T47D (cell line): ENCODE data around the gene NT5C1A.

Source experiments
- DNase-seq, 2 experiments: peaks; one replicate each; pipeline versions ENCODE4 v3.0.0 to v3.0.0-alpha.2; 2011 to 2012; ENCODE audit warnings: low read depth in 1 of 2, low spot score in 1 of 2
- JUND ChIP-seq: IDR thresholded peaks from 2 replicates; pipeline ENCODE4 v1.6.1; 2012; ENCODE audit warnings: low read depth
- in situ Hi-C: cut with HindIII; loops from 2 replicates; pipeline ENCODE4 v1.10.0; 2016; ENCODE audit warnings: low sequenced_read_pairs, low pct_unique_long_range_greater_than_20kb

Gene NT5C1A

GRCh38 chr1:39637361-39637760 lies 34.5 kb downstream of the NT5C1A start:
- in situ Hi-C loops = no loop called here
- TF ChIP-seq JUND = no peak
- DNase-seq = no peak

DNA sequence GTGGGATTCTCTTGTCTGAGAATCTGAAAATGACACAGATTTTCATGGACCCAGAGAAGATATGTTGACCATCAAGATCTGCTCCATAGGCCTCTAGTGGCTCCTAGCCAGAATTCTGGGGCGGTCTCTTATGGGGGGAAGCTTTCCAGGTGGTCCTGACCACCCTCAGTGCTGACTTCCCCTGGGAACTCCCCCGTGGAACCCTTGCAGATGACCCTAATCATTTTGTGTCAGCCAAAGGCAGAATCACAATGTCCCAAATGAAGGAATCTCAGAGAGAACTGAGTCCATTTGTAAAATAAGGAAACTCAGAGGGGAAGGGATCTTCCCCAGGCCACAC lies 36.1 kb downstream of the NT5C1A start:
- DNase-seq = no peak
- TF ChIP-seq JUND = no peak
- in situ Hi-C loops = no loop called here

DNA sequence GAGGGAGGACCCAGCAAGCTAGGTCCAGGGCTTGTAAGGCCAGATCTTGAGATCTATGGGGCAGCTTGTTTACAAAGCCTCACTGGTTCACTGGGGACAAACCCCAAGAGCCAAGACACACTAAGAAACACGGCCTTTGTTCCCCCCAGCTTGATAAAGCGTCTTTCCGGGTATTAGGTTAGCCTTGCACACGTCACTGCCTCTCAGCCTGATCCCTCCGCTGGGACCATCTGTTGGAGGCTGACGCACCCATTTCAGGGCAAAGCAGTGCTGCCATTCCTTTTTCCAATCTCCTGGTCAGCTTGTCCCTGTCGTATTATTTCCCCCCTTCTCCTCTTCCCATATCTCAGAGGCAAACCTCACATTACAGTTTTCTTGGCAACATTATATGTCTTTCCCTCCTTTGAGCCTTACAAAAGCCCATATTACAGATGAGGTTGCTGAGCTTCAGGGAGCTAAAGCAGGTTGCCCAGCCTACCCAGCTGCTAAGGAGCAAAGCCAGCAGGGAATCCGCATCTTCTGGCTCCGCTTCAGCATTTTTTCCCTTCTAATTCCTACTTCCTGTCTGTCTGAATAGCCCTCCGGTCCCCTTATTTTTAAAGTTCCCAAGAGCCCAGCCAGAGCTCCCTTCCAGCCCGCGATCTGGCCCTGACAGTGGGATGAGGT lies 36.6 kb downstream of the NT5C1A start:
- in situ Hi-C loops = no loop called here
- no peak for TF ChIP-seq JUND
- DNase-seq = no peak

GRCh38 chr1:39633422-39633821 lies 38.5 kb downstream of the NT5C1A start:
- DNase-seq = no peak
- no peak for TF ChIP-seq JUND
- in situ Hi-C loops = no loop called here

GRCh38 chr1:39632682-39633417 lies 39.1 kb downstream of the NT5C1A start:
- no peak for TF ChIP-seq JUND
- in situ Hi-C loops = no loop called here
- DNase-seq = no peak

- no peak for DNase-seq
- TF ChIP-seq JUND = no peak
Observed at GRCh38 chr1:39632323-39632681, 39.6 kb downstream of the NT5C1A start.

DNA sequence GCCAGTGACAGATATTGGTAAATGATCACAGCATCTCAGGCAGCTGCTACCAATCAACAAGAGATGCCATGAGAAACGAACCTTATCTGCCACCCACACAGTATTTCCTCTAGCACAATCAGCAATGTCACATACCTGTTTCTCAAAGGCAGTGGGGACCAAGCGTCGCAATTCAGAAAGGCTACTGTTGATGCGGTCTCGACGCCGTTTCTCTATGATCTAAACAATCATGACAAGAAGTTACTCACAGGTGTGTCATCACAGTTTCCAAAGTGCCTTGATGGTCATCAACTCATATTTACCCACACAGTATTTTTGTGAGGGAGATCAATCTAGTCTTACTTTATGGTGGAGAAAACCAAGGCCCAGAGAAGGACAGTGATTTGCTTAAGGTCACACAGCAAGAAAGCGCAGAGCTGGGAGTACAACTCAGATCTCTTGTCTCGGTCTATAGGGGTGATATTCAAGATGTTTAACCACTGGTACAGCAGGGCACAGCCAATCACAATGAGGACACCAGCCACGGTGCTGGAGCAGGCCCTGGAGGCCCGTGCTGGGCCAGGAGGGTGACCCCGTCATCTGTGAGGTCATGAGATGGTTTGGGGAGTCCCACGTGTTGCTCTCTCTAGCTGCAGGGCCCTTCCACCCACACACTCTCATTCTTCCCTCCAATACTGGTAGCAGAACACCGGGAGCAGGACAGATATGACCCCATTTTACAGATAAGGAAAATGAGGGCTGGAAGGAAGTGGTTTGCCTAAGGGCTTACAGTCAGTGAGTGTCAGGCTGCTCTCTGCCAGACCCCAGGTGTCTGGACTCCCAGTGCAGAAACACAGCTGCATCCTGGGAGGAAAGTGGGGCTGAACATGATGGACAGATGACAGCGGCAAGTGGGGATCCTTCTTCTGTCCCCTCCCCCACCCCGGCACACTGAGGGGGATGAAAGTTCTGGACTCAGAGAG lies 40.3 kb downstream of the NT5C1A start:
- DNase-seq = no peak
- no peak for TF ChIP-seq JUND
- in situ Hi-C loops = no loop called here

More at GRCh38 chr1:39632323-39632681, 39.6 kb downstream of the NT5C1A start:
- in situ Hi-C loops = no loop called here

DNA sequence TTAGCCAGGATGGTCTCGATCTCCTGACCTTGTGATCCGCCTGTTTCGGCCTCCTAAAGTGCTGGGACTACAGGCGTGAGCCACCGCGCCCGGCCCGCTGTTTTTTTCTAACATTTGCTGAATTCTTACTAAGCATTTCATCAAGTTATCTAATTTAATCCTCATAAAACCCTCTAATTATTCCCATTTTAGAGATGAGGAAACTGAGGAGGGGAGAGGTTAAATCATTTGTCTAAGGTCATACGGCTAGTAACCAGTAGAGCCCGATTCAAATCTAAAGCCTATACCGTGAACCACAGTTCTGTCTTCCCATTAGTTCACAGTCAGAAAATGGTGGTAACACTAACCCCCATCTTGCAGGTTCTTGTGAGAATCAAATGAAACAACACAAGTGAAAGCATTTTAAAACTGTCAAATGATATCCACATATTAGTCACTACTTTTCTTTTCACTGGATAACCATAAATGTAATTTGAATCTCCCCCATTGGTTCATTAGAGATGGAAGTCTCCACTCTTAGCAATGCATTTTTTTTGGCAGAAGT lies 43.0 kb downstream of the NT5C1A start:
- no peak for TF ChIP-seq JUND
- in situ Hi-C loops = no loop called here
- no peak for DNase-seq

DNA sequence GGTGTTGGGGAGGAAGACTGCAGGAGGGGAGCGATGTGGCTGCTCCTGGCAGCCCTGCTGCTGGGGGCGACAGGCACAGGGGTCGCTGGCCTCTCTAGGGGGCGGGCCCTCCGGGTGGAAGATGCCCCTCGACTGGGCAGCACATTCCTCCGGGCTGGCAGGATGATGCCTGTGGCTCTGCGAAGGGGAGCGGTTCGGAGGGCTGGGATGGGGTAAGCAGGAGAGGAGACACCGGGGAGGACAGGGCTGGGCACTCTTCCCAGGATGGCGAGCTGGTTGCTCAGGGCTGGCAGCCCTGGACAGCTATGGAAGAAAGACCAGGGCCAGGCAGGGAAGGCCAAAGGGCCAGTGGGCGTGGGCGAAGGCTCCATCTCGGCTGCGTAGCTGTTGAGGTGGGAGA lies 45.3 kb downstream of the NT5C1A start:
- TF ChIP-seq JUND = no peak
- in situ Hi-C loops = no loop called here
- no peak for DNase-seq

DNA sequence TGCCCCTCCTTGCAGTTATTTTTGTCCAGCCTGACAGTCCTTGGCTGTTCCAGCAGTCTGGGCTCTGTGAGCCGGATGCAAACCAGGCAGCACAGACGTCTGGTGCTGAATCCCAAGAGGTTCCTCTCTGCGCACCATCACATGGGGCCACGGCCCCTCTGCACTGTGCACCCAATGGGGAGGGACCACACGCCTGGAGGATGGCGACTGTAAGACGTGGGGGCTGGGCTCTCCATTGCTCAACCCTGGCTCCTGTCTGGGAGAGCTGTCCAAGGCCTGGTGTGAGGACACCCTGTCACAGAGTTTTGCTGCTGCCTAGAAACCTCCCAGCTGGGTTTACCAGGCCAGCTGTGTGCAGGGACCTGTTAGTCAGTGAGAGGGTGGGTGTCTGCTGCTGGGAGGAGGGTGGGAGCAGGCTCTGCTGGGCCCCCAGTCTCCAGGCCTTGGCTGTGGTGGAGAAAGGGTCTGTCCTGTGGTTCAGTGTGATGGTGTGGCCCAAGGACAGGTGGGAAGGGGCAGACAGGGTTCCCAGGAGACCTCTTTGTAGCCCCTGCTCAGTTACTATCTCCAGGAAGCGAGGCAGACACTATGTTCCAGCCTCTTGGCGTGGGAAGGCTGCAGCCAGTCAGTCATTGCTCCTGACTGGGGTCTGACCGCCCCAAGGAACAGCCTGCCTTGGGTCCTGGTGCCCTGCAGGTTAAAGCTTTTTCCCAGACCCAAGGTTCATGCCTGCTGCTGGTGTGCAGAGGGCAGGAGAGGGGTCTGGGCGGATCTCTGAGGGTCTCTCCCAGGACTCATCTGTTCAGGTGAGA lies 46.2 kb downstream of the NT5C1A start:
- no peak for TF ChIP-seq JUND
- in situ Hi-C loops = no loop called here
- no peak for DNase-seq

DNA sequence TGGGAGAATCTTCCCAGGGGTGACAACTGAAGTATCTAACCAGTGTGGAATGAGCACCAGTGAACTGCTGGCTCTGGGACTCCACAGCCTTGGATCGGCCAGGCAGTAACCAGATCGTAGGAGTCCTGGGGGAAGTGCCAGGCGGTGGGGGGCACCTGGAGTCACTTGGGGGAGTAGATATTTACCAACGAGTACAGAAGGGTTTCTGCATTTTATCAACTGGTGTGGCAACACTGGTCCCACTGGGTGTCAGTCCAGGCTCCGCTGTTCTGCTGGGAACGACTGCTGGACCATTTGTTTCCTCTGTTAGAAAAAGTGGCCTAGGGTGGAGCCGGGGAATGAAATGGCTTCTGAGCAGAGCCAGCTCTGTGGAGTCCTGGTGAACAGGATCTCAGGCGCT lies 46.9 kb downstream of the NT5C1A start:
- DNase-seq = no peak
- in situ Hi-C loops = no loop called here

DNA sequence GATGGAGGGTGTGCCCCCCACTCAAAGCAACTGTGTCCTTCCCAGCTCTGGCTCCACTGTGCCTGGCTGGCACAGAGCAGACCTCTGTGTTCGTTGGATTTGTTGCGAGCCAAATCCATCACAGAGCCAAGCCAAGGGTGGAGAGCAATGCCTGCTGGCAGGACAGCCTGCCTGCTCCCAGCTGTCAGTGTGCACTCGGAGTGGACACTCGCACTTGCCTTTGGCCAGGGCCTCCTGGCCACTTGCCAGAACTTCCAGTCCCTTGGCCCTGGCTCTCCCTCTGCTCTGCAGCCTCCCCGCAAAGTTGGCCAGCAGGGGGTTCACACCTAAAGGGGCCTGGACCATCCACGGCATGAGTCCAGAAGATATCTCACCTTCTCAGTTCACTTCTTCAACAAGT lies 48.9 kb downstream of the NT5C1A start:
- in situ Hi-C loops = no loop called here
- no peak for DNase-seq
- TF ChIP-seq JUND = no peak

More for the DNA sequence above, 46.9 kb downstream of the NT5C1A start:
- no peak for TF ChIP-seq JUND
